OCI-LY1 (cell line): ENCODE data around the gene AACS.

Source experiments
- EZH2 ChIP-seq: fragments of 200-600 bp; sonication (generic), shearing (Covaris generic); IDR thresholded peaks from 2 replicates; pipeline ENCODE4 v1.8.0; 2017; ENCODE audit warnings: borderline replicate concordance, mixed run types, mild to moderate bottlenecking, antibody characterized with exemption, low read length, moderate library complexity, mixed read lengths
- TF ChIP-seq, protein P1 (sequence below): fragments of 200-600 bp; sonication (generic), shearing (Covaris generic); IDR thresholded peaks from 2 replicates; pipeline ENCODE4 v1.5.1; 2017; ENCODE audit warnings: mild to moderate bottlenecking, antibody characterized with exemption, low read length, moderate library complexity, mixed read lengths

DNA sequence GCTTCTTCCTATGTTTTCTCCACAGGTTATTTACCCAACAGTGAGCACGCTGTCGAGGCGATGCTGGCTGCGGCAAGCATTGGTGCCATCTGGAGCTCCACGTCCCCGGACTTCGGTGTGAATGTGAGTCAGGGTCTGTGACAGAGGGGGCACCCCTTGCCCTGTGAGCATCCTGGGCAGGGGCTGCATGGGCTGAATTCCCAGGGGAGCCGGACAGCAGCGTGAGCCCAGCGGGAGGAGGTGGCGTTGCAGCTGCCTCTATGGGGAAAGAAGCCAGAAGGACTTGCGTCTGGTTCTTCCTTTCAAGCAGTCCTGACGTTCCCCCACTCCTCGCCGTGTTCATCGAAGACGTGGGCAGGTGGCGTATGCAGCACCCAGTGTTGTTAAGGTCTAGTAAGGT, 26.2 kb downstream of the AACS start:
- TF ChIP-seq, protein P1, sequence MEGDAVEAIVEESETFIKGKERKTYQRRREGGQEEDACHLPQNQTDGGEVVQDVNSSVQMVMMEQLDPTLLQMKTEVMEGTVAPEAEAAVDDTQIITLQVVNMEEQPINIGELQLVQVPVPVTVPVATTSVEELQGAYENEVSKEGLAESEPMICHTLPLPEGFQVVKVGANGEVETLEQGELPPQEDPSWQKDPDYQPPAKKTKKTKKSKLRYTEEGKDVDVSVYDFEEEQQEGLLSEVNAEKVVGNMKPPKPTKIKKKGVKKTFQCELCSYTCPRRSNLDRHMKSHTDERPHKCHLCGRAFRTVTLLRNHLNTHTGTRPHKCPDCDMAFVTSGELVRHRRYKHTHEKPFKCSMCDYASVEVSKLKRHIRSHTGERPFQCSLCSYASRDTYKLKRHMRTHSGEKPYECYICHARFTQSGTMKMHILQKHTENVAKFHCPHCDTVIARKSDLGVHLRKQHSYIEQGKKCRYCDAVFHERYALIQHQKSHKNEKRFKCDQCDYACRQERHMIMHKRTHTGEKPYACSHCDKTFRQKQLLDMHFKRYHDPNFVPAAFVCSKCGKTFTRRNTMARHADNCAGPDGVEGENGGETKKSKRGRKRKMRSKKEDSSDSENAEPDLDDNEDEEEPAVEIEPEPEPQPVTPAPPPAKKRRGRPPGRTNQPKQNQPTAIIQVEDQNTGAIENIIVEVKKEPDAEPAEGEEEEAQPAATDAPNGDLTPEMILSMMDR, result no peak
- TF ChIP-seq EZH2, result no peak
